ENCODE measurements around the gene LETM1. TPM values are rescaled to one million over a fixed set of nuclear protein-coding genes. Genes with fewer than 3 reads are reported as not detected.

LETM1 gene
- total RNA-seq, 1 experiment from 2014 or later: 102 TPM

DNA sequence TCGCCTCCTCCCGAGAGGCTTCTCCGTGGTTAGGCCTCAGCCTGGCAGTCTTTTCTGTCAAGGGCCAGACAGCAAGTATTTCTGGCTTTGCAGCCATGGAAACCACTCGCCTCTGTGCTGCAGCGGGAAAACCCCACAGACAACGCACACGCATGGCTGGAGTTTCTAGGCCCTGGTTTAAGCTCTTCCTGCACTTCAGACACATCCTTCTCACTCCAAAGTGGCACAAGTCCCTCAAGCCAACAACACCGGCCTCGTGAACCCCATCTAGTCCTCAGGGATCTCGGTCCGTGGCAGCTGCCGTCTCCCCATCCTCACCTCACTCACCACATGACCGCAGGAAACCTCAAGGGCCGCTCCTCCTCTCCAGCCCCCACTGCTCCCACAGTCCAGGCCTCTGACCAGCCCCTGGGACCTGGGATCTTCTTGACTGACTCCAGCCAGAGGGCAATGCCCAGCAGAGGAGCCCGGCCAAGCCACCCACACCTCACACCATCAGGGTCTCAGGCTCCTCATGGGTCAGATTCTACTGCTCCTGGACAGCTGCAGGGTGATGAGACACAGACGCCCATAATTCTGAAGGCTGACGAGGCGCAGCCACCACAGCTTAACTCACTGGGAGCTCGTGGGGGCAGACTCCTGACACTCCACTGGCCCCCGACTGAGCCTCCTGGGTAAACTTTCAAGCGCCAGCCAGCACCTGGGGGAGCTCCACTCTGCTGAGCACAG lies 21.7 kb downstream of the LETM1 start:
- ChIA-PET CTCF (no interaction called here), POLR2A (ENCODE audit: low non-redundant PET) (no interaction called here)
- BruUV-seq (replicated peaks): TSS peak; percentile 20
- Histone ChIP-seq H3K9me3 (ENCODE audit: low read depth, low read length, poor library complexity, severe bottlenecking) (no peaks in the 10 kb centered on the region), H3K4me1 (ENCODE audit: insufficient read depth, low read length, poor library complexity, severe bottlenecking) (no peaks in the 10 kb centered on the region), H3K27me3 (replicated peaks; ENCODE audit: insufficient read depth, low read depth, low read length, poor library complexity) (no peaks in the 10 kb centered on the region), H3K4me3 (ENCODE audit: low read depth, low read length, poor library complexity, severe bottlenecking) (no peak overlapping the region), H3K27ac (ENCODE audit: low read depth, low read length, poor library complexity, severe bottlenecking) (no peak overlapping the region), H3K36me3 (ENCODE audit: insufficient read depth, low read length, poor library complexity, severe bottlenecking) (peaks cover 71% of the 10 kb centered on the region)
- TF ChIP-seq, protein P1, sequence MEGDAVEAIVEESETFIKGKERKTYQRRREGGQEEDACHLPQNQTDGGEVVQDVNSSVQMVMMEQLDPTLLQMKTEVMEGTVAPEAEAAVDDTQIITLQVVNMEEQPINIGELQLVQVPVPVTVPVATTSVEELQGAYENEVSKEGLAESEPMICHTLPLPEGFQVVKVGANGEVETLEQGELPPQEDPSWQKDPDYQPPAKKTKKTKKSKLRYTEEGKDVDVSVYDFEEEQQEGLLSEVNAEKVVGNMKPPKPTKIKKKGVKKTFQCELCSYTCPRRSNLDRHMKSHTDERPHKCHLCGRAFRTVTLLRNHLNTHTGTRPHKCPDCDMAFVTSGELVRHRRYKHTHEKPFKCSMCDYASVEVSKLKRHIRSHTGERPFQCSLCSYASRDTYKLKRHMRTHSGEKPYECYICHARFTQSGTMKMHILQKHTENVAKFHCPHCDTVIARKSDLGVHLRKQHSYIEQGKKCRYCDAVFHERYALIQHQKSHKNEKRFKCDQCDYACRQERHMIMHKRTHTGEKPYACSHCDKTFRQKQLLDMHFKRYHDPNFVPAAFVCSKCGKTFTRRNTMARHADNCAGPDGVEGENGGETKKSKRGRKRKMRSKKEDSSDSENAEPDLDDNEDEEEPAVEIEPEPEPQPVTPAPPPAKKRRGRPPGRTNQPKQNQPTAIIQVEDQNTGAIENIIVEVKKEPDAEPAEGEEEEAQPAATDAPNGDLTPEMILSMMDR (conservative IDR thresholded peaks at IDR 0.05; ENCODE audit: low read depth, low read length): no peak
- TF ChIP-seq EZH2 (IDR thresholded peaks at IDR 0.05; ENCODE audit: borderline replicate concordance, low read depth, low read length, poor library complexity, severe bottlenecking): no peak
- intact Hi-C loops (cut with micrococcal nuclease; ENCODE audit: unreplicated experiment): no loop called here
- no peak for DNase-seq (ENCODE audit: low spot score)

DNA sequence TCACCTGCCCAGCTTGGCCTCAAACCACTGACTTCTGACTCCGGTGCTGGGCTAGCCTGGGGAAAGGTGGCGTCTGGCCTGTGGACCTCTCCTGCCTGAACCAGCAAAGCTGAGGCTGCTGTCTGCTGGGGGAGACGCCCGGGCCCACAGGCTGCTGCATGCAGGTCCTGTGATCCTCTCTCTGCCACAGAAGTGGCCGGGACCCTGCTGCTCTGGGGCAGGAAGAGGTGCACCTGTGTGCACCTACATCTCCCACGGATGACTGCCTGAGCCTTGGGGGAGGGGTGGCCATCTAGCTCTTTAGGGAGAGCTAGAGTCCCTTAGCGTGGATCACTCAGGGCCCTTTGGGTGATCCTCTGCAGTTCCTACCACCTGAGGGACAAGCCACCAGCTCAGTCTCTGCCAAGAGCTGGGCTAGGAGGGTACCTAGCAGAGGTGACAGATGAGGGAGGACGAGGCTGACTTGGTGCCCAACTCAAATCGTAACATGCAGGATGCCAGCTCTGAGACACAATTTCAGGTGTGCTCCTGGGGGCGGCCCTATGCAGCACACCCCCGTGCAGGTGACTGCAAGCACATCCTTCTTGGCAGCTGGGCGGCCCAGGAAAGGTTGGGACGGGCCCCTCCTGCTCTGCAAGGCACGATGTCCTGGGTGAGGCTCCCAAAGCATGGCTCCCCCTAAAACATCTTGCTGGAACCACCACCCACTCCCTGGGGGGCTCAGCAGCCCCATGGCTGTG lies 22.5 kb downstream of the LETM1 start:
- H3K4me3 ChIP-seq (ENCODE audit: low read depth, low read length, poor library complexity, severe bottlenecking): no peak overlapping the region
- POLR2A ChIA-PET (ENCODE audit: low non-redundant PET): no interaction called here
- BruUV-seq (replicated peaks): no TSS peak

DNA sequence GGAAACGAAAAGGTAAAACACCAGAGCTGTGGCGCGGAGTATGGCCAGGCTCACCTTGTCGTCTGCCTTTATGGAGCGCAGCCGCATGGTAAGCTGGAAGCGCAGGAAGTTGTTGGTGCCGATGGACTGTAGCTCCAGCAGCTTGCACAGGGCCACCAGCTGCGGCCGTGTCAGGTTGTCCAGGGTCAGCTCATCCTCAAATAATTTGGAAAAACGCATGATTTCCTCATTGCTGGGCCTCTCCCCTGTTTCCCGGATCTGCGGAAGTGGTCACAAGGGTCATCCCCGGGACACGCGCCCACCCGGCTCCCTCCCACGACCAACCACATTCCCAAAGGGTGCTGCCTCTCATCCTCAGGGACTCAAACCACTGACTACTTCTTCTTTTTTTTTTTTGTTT lies 23.3 kb downstream of the LETM1 start:
- no TSS peak for BruUV-seq (replicated peaks)
- H3K36me3 ChIP-seq (ENCODE audit: insufficient read depth, low read length, poor library complexity, severe bottlenecking): peaks cover 58% of the 10 kb centered on the region
- TF ChIP-seq, protein P1 (conservative IDR thresholded peaks at IDR 0.05; ENCODE audit: low read depth, low read length): no peak
- no peak for TF ChIP-seq EZH2 (IDR thresholded peaks at IDR 0.05; ENCODE audit: borderline replicate concordance, low read depth, low read length, poor library complexity, severe bottlenecking)
- no peaks in the 10 kb centered on the region for H3K4me1 ChIP-seq (ENCODE audit: insufficient read depth, low read length, poor library complexity, severe bottlenecking)
- H3K9me3 ChIP-seq (ENCODE audit: low read depth, low read length, poor library complexity, severe bottlenecking): no peaks in the 10 kb centered on the region
- ChIA-PET CTCF (no interaction called here), POLR2A (ENCODE audit: low non-redundant PET) (interaction anchor here (0.6 kb wide), 1 partner anchor 86 kb away, joined by 5 read pairs; no protein-coding TSS in a partner anchor)
- no peaks in the 10 kb centered on the region for H3K27me3 ChIP-seq (replicated peaks; ENCODE audit: insufficient read depth, low read depth, low read length, poor library complexity)
- H3K27ac ChIP-seq (ENCODE audit: low read depth, low read length, poor library complexity, severe bottlenecking): no peak overlapping the region
- DNase-seq (ENCODE audit: low spot score): no peak
- intact Hi-C loops (cut with micrococcal nuclease; ENCODE audit: unreplicated experiment): no loop called here
- H3K4me3 ChIP-seq (ENCODE audit: low read depth, low read length, poor library complexity, severe bottlenecking): no peak overlapping the region

More for the DNA sequence above, 22.5 kb downstream of the LETM1 start:
- Histone ChIP-seq H3K36me3 (ENCODE audit: insufficient read depth, low read length, poor library complexity, severe bottlenecking) (peaks cover 63% of the 10 kb centered on the region), H3K4me1 (ENCODE audit: insufficient read depth, low read length, poor library complexity, severe bottlenecking) (no peaks in the 10 kb centered on the region), H3K9me3 (ENCODE audit: low read depth, low read length, poor library complexity, severe bottlenecking) (no peaks in the 10 kb centered on the region), H3K27ac (ENCODE audit: low read depth, low read length, poor library complexity, severe bottlenecking) (no peak overlapping the region), H3K27me3 (replicated peaks; ENCODE audit: insufficient read depth, low read depth, low read length, poor library complexity) (no peaks in the 10 kb centered on the region)
- no peak for DNase-seq (ENCODE audit: low spot score)
- intact Hi-C loops (cut with micrococcal nuclease; ENCODE audit: unreplicated experiment): no loop called here
- TF ChIP-seq EZH2 (IDR thresholded peaks at IDR 0.05; ENCODE audit: borderline replicate concordance, low read depth, low read length, poor library complexity, severe bottlenecking): no peak
- TF ChIP-seq, protein P1 (conservative IDR thresholded peaks at IDR 0.05; ENCODE audit: low read depth, low read length): no peak
- CTCF ChIA-PET: no interaction called here

All from A673 (cell line).